DOHH2 (cell line): ENCODE measurements around the gene SMIM10L1.

Experiments
- H3F3A ChIP-seq: fragments of 200-600 bp; sonication (generic), shearing (Covaris generic); 2 replicates; pipeline ENCODE4 v1.6.0; 2016; ENCODE audit warnings: antibody characterized with exemption, mild to moderate bottlenecking; ENCODE audit not compliant: control insufficient read depth, insufficient read depth
- H3K27ac ChIP-seq: fragments of 200-600 bp; sonication (generic); 2 replicates; pipeline ENCODE4 v1.5.1; 2014; ENCODE audit warnings: low read depth, mild to moderate bottlenecking, low read length, moderate library complexity
- H3K27me3 ChIP-seq: fragments of 200-600 bp; sonication (generic); 2 replicates; pipeline ENCODE4 v1.6.1; 2014; ENCODE audit warnings: mild to moderate bottlenecking, low read length, mixed read lengths; ENCODE audit not compliant: control insufficient read depth
- H3K36me3 ChIP-seq: fragments of 200-600 bp; sonication (generic); 2 replicates; pipeline ENCODE4 v1.6.1; 2014; ENCODE audit warnings: mild to moderate bottlenecking, low read length, moderate library complexity, mixed read lengths; ENCODE audit not compliant: control insufficient read depth
- H3K4me1 ChIP-seq: fragments of 200-600 bp; sonication (generic); 2 replicates; pipeline ENCODE4 v1.6.1; 2014; ENCODE audit warnings: mild to moderate bottlenecking, low read length, mixed read lengths; ENCODE audit not compliant: control insufficient read depth
- H3K4me2 ChIP-seq: fragments of 200-600 bp; sonication (generic); 2 replicates; pipeline ENCODE4 v1.6.0; 2014; ENCODE audit warnings: mild to moderate bottlenecking, low read length, moderate library complexity
- H3K4me3 ChIP-seq: fragments of 200-600 bp; sonication (generic); 2 replicates; pipeline ENCODE4 v1.5.1; 2014; ENCODE audit warnings: mild to moderate bottlenecking, low read length, mixed read lengths
- H3K79me2 ChIP-seq: fragments of 200-600 bp; sonication (generic); 2 replicates; pipeline ENCODE4 v1.6.1; 2014; ENCODE audit warnings: mild to moderate bottlenecking, low read length, mixed read lengths; ENCODE audit not compliant: control insufficient read depth
- H3K9me2 ChIP-seq: fragments of 200-600 bp; sonication (generic); replicated peaks from 2 replicates; pipeline ENCODE4 v1.6.1; 2014; ENCODE audit warnings: mild to moderate bottlenecking, low read length, mixed read lengths; ENCODE audit not compliant: control insufficient read depth
- H3K9me3 ChIP-seq: fragments of 200-600 bp; sonication (generic); 2 replicates; pipeline ENCODE4 v1.6.1; 2014; ENCODE audit warnings: antibody characterized with exemption, low read length, mixed read lengths; ENCODE audit not compliant: control insufficient read depth, insufficient read depth
- H4K20me1 ChIP-seq: fragments of 200-600 bp; sonication (generic); 2 replicates; pipeline ENCODE4 v1.6.0; 2014; ENCODE audit warnings: low read depth, mild to moderate bottlenecking, antibody characterized with exemption, low read length, moderate library complexity; ENCODE audit not compliant: control insufficient read depth, insufficient read depth
- CTCF ChIP-seq: fragments of 200-600 bp; sonication (generic); IDR thresholded peaks from one replicate; pipeline ENCODE4 v1.5.1; 2014; ENCODE audit warnings: antibody characterized with exemption, mild to moderate bottlenecking, low read depth, low read length; ENCODE audit not compliant: poor library complexity, severe bottlenecking
- EZH2phosphoT487 ChIP-seq: fragments of 200-600 bp; sonication (generic); IDR thresholded peaks from 2 replicates; pipeline ENCODE4 v1.6.1; 2017; ENCODE audit warnings: borderline replicate concordance, mild to moderate bottlenecking, antibody characterized with exemption, low read length, moderate library complexity, mixed read lengths

Gene SMIM10L1

GRCh38 chr12:11133162-11133561 lies 37.8 kb upstream of the SMIM10L1 start:
- no peak overlapping the region for H3K4me2 ChIP-seq
- H3F3A ChIP-seq: no peaks in the 10 kb centered on the region
- TF ChIP-seq EZH2phosphoT487: no peak
- TF ChIP-seq CTCF: no peak
- no peak overlapping the region for H3K27ac ChIP-seq
- H3K36me3 ChIP-seq: no peaks in the 10 kb centered on the region
- no peak overlapping the region for H3K4me3 ChIP-seq
- H3K27me3 ChIP-seq: no peaks in the 10 kb centered on the region
- no peaks in the 10 kb centered on the region for H3K4me1 ChIP-seq
- peaks cover 22% of the 10 kb centered on the region for H3K79me2 ChIP-seq
- no peaks in the 10 kb centered on the region for H3K9me3 ChIP-seq
- no peaks in the 10 kb centered on the region for H4K20me1 ChIP-seq
- H3K9me2 ChIP-seq: no peaks in the 10 kb centered on the region

GRCh38 chr12:11133816-11134215 lies 37.2 kb upstream of the SMIM10L1 start:
- H3K27ac ChIP-seq: no peak overlapping the region
- H3K36me3 ChIP-seq: no peaks in the 10 kb centered on the region
- TF ChIP-seq CTCF (no peak), EZH2phosphoT487 (no peak)
- no peaks in the 10 kb centered on the region for H3K4me1 ChIP-seq
- peaks cover 22% of the 10 kb centered on the region for H3K79me2 ChIP-seq
- no peaks in the 10 kb centered on the region for H3K9me3 ChIP-seq
- no peaks in the 10 kb centered on the region for H3K27me3 ChIP-seq
- no peak overlapping the region for H3K4me2 ChIP-seq
- no peak overlapping the region for H3K4me3 ChIP-seq
- H4K20me1 ChIP-seq: no peaks in the 10 kb centered on the region
- no peaks in the 10 kb centered on the region for H3K9me2 ChIP-seq
- no peaks in the 10 kb centered on the region for H3F3A ChIP-seq

GRCh38 chr12:11134305-11134704 lies 36.7 kb upstream of the SMIM10L1 start, which contains the start of gene TAS2R30:
Gene TAS2R30 (minus strand): TSS chr12:11134644. CDS start chr12:11134244, 400 bp downstream.
- Histone ChIP-seq H3K4me3 (no peak within 1 kb of the TSS), H3K27me3 (no peaks in the 10 kb centered on the region), H3K4me2 (no peak within 1 kb of the TSS), H3F3A (no peaks in the 10 kb centered on the region), H4K20me1 (no peaks in the 10 kb centered on the region), H3K27ac (no peak within 1 kb of the TSS), H3K9me2 (no peaks in the 10 kb centered on the region), H3K4me1 (no peaks in the 10 kb centered on the region), H3K9me3 (no peaks in the 10 kb centered on the region), H3K79me2 (peaks cover 22% of the 10 kb centered on the region), H3K36me3 (no peaks in the 10 kb centered on the region)
- no peak for TF ChIP-seq EZH2phosphoT487
- TF ChIP-seq CTCF: no peak
